Activated CD4-positive, alpha-beta memory T cell treated with anti-CD3 and anti-CD28 coated beads, Interleukin-2, amount 10 ng/mL, durations not matched to agents 7 days and 5 days (primary cell): Measurements from ENCODE around the gene UTP11. TPM values are rescaled to one million over a fixed set of nuclear protein-coding genes. Genes with fewer than 3 reads are reported as not detected.
"Not testable (repeated sequence)": the region's sequence is repeated elsewhere in the genome, so short reads cannot be mapped to it uniquely, and the experiment has no call there.

Experiments
- CTCF ChIA-PET: fragments of 350-600 bp; sonication (Branson Sonifier 250); formaldehyde crosslinking; loops from one replicate; lab custom pipeline; 2021; ENCODE audit warnings: antibody characterized with exemption, inconsistent platforms; lab: Charles Lee
- POLR2A ChIA-PET: fragments of 350-600 bp; sonication (Branson Sonifier 250); formaldehyde crosslinking; loops from one replicate; lab custom pipeline; 2021; ENCODE audit warnings: antibody characterized with exemption; lab: Charles Lee
- DNase-seq: peaks from one replicate; pipeline ENCODE4 v3.0.0-alpha.2; 2020
- H3K27ac Mint-ChIP-seq: one replicate; pipeline ENCODE4 v1.8.0; 2021; ENCODE audit warnings: mild to moderate bottlenecking, mixed read lengths
- H3K27me3 Mint-ChIP-seq: one replicate; pipeline ENCODE4 v1.8.0; 2021; ENCODE audit warnings: mixed read lengths
- H3K36me3 Mint-ChIP-seq: one replicate; pipeline ENCODE4 v1.8.0; 2021; ENCODE audit warnings: low read depth, mixed read lengths
- H3K4me1 Mint-ChIP-seq: one replicate; pipeline ENCODE4 v1.8.0; 2021; ENCODE audit warnings: mixed read lengths
- H3K4me3 Mint-ChIP-seq: one replicate; pipeline ENCODE4 v1.8.0; 2021; ENCODE audit warnings: mild to moderate bottlenecking, mixed read lengths
- H3K9me3 Mint-ChIP-seq: one replicate; pipeline ENCODE4 v1.8.0; 2021; ENCODE audit warnings: mixed read lengths
- total RNA-seq, 2 experiments: library from RNA; stranded (reverse); gene quantifications; one replicate each; pipeline ENCODE4 v1.2.3, GENCODE V29; 2021

Gene UTP11
- total RNA-seq: 10 to 100 TPM; 29.1 to 33.2 TPM

- DNase-seq: peak; percentile 94
- POLR2A ChIA-PET: interaction anchor here (0.6 to 4.4 kb wide), 14 partner anchors 10 to 321 kb away, joined by 3 to 28 read pairs (median 4); partner anchors contain the start of genes MTF1 and SF3A3
- Mint-ChIP-seq H3K27ac (peak within 1 kb of the TSS; percentile 95), H3K9me3 (no peaks in the 10 kb centered on the region), H3K4me1 (peaks cover 62% of the 10 kb centered on the region), H3K4me3 (peak within 1 kb of the TSS; percentile 98), H3K27me3 (no peaks in the 10 kb centered on the region), H3K36me3 (peaks cover 23% of the 10 kb centered on the region)
- CTCF ChIA-PET: interaction anchor here (0.8 to 4.4 kb wide), 6 partner anchors 9 to 152 kb away, joined by 3 to 35 read pairs (median 6); partner anchors contain the start of gene SF3A3
Observed at GRCh38 chr1:38012363-38013226, at the start of gene UTP11. Gene UTP11, plus strand, starts transcription at chr1:38012734. Its CDS starts 69 bp downstream, at chr1:38012803.

GRCh38 chr1:37964106-37964505, 48.4 kb upstream of the UTP11 start:
- H3K4me3 Mint-ChIP-seq, H3K27ac Mint-ChIP-seq, DNase-seq, H3K9me3 Mint-ChIP-seq, H3K4me1 Mint-ChIP-seq, CTCF ChIA-PET, H3K27me3 Mint-ChIP-seq, POLR2A ChIA-PET: not testable (repeated sequence)
- peaks cover 49% of the 10 kb centered on the region for H3K36me3 Mint-ChIP-seq

- POLR2A ChIA-PET: no interaction called here
Observed at GRCh38 chr1:37965301-37965700, 47.2 kb upstream of the UTP11 start.

GRCh38 chr1:37973684-37974083, 38.9 kb upstream of the UTP11 start:
- POLR2A ChIA-PET: interaction anchor here (1.7 kb wide), 1 partner anchor 15 kb away, joined by 3 read pairs; no protein-coding TSS in a partner anchor
- DNase-seq, H3K4me3 Mint-ChIP-seq, H3K27ac Mint-ChIP-seq, H3K9me3 Mint-ChIP-seq, H3K27me3 Mint-ChIP-seq, CTCF ChIA-PET: not testable (repeated sequence)
- peaks cover 81% of the 10 kb centered on the region for H3K36me3 Mint-ChIP-seq
- H3K4me1 Mint-ChIP-seq: peaks cover 20% of the 10 kb centered on the region

More at GRCh38 chr1:37965301-37965700, 47.2 kb upstream of the UTP11 start:
- Mint-ChIP-seq H3K27ac (no peak overlapping the region), H3K9me3 (no peaks in the 10 kb centered on the region), H3K4me3 (no peak overlapping the region), H3K4me1 (no peaks in the 10 kb centered on the region), H3K36me3 (peaks cover 51% of the 10 kb centered on the region), H3K27me3 (no peaks in the 10 kb centered on the region)
- no peak for DNase-seq
- CTCF ChIA-PET: no interaction called here

- CTCF ChIA-PET: no interaction called here
- POLR2A ChIA-PET: interaction anchor here (0.7 kb wide), 1 partner anchor 28 kb away, joined by 3 read pairs; the partner anchor contains the start of gene INPP5B
Observed at GRCh38 chr1:37974567-37974966, 38.0 kb upstream of the UTP11 start.

GRCh38 chr1:37975083-37975482, 37.5 kb upstream of the UTP11 start:
- H3K27me3 Mint-ChIP-seq, H3K27ac Mint-ChIP-seq, DNase-seq, H3K9me3 Mint-ChIP-seq, POLR2A ChIA-PET, H3K4me3 Mint-ChIP-seq: not testable (repeated sequence)
- CTCF ChIA-PET: interaction anchor here (0.6 kb wide), 1 partner anchor 12 kb away, joined by 4 read pairs; no protein-coding TSS in a partner anchor
- peaks cover 82% of the 10 kb centered on the region for H3K36me3 Mint-ChIP-seq
- H3K4me1 Mint-ChIP-seq: peaks cover 20% of the 10 kb centered on the region

More at GRCh38 chr1:37974567-37974966, 38.0 kb upstream of the UTP11 start:
- Mint-ChIP-seq H3K9me3 (no peaks in the 10 kb centered on the region), H3K4me3 (no peak overlapping the region), H3K4me1 (peaks cover 20% of the 10 kb centered on the region), H3K27me3 (no peaks in the 10 kb centered on the region), H3K27ac (no peak overlapping the region), H3K36me3 (peaks cover 82% of the 10 kb centered on the region)
- no peak for DNase-seq

GRCh38 chr1:37978541-37978940, 34.0 kb upstream of the UTP11 start:
- ChIA-PET CTCF (interaction anchor here (0.9 kb wide), 1 partner anchor 12 kb away, joined by 4 read pairs; no protein-coding TSS in a partner anchor), POLR2A (no interaction called here)
- H3K4me1 Mint-ChIP-seq: peaks cover 4% of the 10 kb centered on the region
- H3K27me3 Mint-ChIP-seq: no peaks in the 10 kb centered on the region
- DNase-seq: no peak
- no peaks in the 10 kb centered on the region for H3K9me3 Mint-ChIP-seq
- H3K27ac Mint-ChIP-seq: no peak overlapping the region
- no peak overlapping the region for H3K4me3 Mint-ChIP-seq
- H3K36me3 Mint-ChIP-seq: peaks cover 71% of the 10 kb centered on the region

- Mint-ChIP-seq H3K9me3 (no peaks in the 10 kb centered on the region), H3K27me3 (no peaks in the 10 kb centered on the region), H3K4me1 (peaks cover 13% of the 10 kb centered on the region), H3K27ac (no peak overlapping the region), H3K36me3 (peaks cover 66% of the 10 kb centered on the region), H3K4me3 (no peak overlapping the region)
- CTCF ChIA-PET: no interaction called here
- POLR2A ChIA-PET: no interaction called here
- no peak for DNase-seq
Observed at GRCh38 chr1:37983546-37983945, 29.0 kb upstream of the UTP11 start.

- ChIA-PET CTCF (no interaction called here), POLR2A (no interaction called here)
- no peaks in the 10 kb centered on the region for H3K9me3 Mint-ChIP-seq
- H3K27me3 Mint-ChIP-seq: no peaks in the 10 kb centered on the region
- no peak overlapping the region for H3K27ac Mint-ChIP-seq
- no peak overlapping the region for H3K4me3 Mint-ChIP-seq
- peaks cover 32% of the 10 kb centered on the region for H3K36me3 Mint-ChIP-seq
- DNase-seq: no peak
- peaks cover 20% of the 10 kb centered on the region for H3K4me1 Mint-ChIP-seq
Observed at GRCh38 chr1:37987679-37988078, 24.9 kb upstream of the UTP11 start.

GRCh38 chr1:37989361-37989930, 23.1 kb upstream of the UTP11 start:
- Mint-ChIP-seq H3K4me1 (peaks cover 23% of the 10 kb centered on the region), H3K9me3 (no peaks in the 10 kb centered on the region), H3K4me3 (peak overlapping the region; percentile 89), H3K27me3 (no peaks in the 10 kb centered on the region), H3K36me3 (peaks cover 26% of the 10 kb centered on the region), H3K27ac (peak overlapping the region; percentile 87)
- ChIA-PET POLR2A (interaction anchor here (0.6 to 3.5 kb wide), 13 partner anchors 9 to 870 kb away, joined by 3 to 28 read pairs (median 4); partner anchors contain the start of genes C1orf122, RRAGC and UTP11), CTCF (interaction anchor here (0.6 to 3.1 kb wide), 10 partner anchors 13 to 143 kb away, joined by 3 to 39 read pairs (median 6); partner anchors contain the start of genes MTF1, POU3F1 and UTP11)
- DNase-seq: peak; percentile 53

GRCh38 chr1:37994886-37995566, 17.5 kb upstream of the UTP11 start:
- Mint-ChIP-seq H3K27ac (peak overlapping the region; percentile 68), H3K27me3 (no peaks in the 10 kb centered on the region), H3K9me3 (no peaks in the 10 kb centered on the region), H3K4me3 (peak overlapping the region; percentile 52), H3K36me3 (peaks cover 7% of the 10 kb centered on the region), H3K4me1 (peaks cover 31% of the 10 kb centered on the region)
- DNase-seq: no peak
- POLR2A ChIA-PET: interaction anchor here (0.9 to 2.6 kb wide), 4 partner anchors 8 to 18 kb away, joined by 3 to 15 read pairs (median 6); no protein-coding TSS in a partner anchor
- CTCF ChIA-PET: interaction anchor here (1.7 to 3.0 kb wide), 3 partner anchors 14 to 24 kb away, joined by 6 to 10 read pairs (median 7); partner anchors contain the start of gene UTP11

GRCh38 chr1:37995751-37996345, 16.7 kb upstream of the UTP11 start:
- CTCF ChIA-PET: interaction anchor here (0.7 to 1.7 kb wide), 2 partner anchors 23 to 43 kb away, joined by 3 to 6 read pairs; no protein-coding TSS in a partner anchor
- Mint-ChIP-seq H3K4me3 (peak overlapping the region; percentile 30), H3K9me3 (no peaks in the 10 kb centered on the region), H3K27ac (no peak overlapping the region), H3K27me3 (no peaks in the 10 kb centered on the region), H3K4me1 (peaks cover 35% of the 10 kb centered on the region), H3K36me3 (peaks cover 7% of the 10 kb centered on the region)
- POLR2A ChIA-PET: interaction anchor here (0.9 to 2.6 kb wide), 3 partner anchors 8 to 17 kb away, joined by 4 to 15 read pairs (median 9); no protein-coding TSS in a partner anchor
- no peak for DNase-seq
